Psoas muscle (tissue), 8 donors: ENCODE measurements around the gene SDS. TPM values are rescaled to one million over a fixed set of nuclear protein-coding genes. Genes with fewer than 3 reads are reported as not detected.

Experiments used
- ATAC-seq, 4 donors: fragments of 200-7000 bp; cut with Tn5 transposase; one replicate each; pipeline ENCODE4 v1.9.1; 2020; ENCODE audit warnings: moderate library complexity in 3 of 4, mild to moderate bottlenecking in 2 of 4
- DNase-seq, 2 donors: peaks; one replicate each; pipeline ENCODE4 v3.0.0-alpha.2; 2020
- H3K27ac ChIP-seq: fragments of 200-600 bp; one replicate; pipeline ENCODE4 v1.8.0; 2022
- H3K27me3 ChIP-seq, 3 donors: fragments of 200-600 bp in 1 of 3; one replicate each; pipeline versions ENCODE4 v1.6.1 to v1.8.0; 2013 to 2022; ENCODE audit warnings: low read length in 2 of 3, mild to moderate bottlenecking in 2 of 3, moderate library complexity in 1 of 3; ENCODE audit not compliant: insufficient read depth in 3 of 3
- H3K36me3 ChIP-seq, 2 donors: fragments of 200-600 bp in 1 of 2; one replicate each; pipeline versions ENCODE4 v1.6.1 to v1.8.0; 2013 to 2022; ENCODE audit warnings: low read depth in 1 of 2, mild to moderate bottlenecking in 1 of 2, moderate library complexity in 1 of 2; ENCODE audit not compliant: insufficient read depth in 1 of 2
- H3K4me1 ChIP-seq: fragments of 200-600 bp; one replicate; pipeline ENCODE4 v1.8.0; 2022
- H3K4me3 ChIP-seq: fragments of 200-600 bp; one replicate; pipeline ENCODE4 v1.8.0; 2022; ENCODE audit warnings: mild to moderate bottlenecking
- H3K9me3 ChIP-seq: fragments of 200-600 bp; one replicate; pipeline ENCODE4 v1.8.0; 2022
- WGBS, 3 donors: extraction: QIAGEN DNeasy Blood & Tissue Kit; methylation state at CpG; one replicate each; pipeline versions ENCODE4 v1.1.6 to v1.1.7; 2013; 5-methylcytosine and 5-hydroxymethylcytosine counted together
- intact Hi-C, 2 donors: fragments of 100-400 bp; cut with DNase I; formaldehyde crosslinking; loops; one replicate each; pipeline versions ENCODE4 v1.11.0 to v1.14.2; 2022
- polyA plus RNA-seq, 3 donors: library from polyadenylated mRNA; stranded (reverse); fragments of 200-250 nt; gene quantifications; one replicate each; pipeline ENCODE4 v1.2.3, GENCODE V29; 2013
- total RNA-seq, 4 donors: library from RNA; stranded (reverse); fragmentation: NEBNext Ultra II Directional in 2 of 4; extraction: Animal tissue kit (Norgen Biotek cat#: 25700) in 2 of 4; gene quantifications; one replicate each; pipeline versions ENCODE4 v1.2.1 to v1.2.4, GENCODE V29; 2021 to 2023
- TF ChIP-seq, protein P1 (sequence below): fragments of 200-600 bp; IDR thresholded peaks from one replicate; pipeline ENCODE4 v1.8.0; 2022; ENCODE audit warnings: antibody characterized with exemption
- donor health status: healthy with polysubstance abuse.
- donor health status: DM: no; HTN: no; CAD: no; lungs with moderate emphysema.
- donor health status: Bipolar disorder and iron deficiency.
- donor health status: healthy.
- donor health status: DM: yes; HTN: yes; CAD: no.
- donor health status: DM: no; HTN: no; CAD: no.
- donor health status: DM: no; HTN: no; CAD: no.
- donor health status: DM: yes; HTN: yes; CAD: no.

SDS gene
- total and polyA plus RNA-seq, 7 donors = 0.05 to 0.91 (median 0.38) TPM; not detected in 3

DNA sequence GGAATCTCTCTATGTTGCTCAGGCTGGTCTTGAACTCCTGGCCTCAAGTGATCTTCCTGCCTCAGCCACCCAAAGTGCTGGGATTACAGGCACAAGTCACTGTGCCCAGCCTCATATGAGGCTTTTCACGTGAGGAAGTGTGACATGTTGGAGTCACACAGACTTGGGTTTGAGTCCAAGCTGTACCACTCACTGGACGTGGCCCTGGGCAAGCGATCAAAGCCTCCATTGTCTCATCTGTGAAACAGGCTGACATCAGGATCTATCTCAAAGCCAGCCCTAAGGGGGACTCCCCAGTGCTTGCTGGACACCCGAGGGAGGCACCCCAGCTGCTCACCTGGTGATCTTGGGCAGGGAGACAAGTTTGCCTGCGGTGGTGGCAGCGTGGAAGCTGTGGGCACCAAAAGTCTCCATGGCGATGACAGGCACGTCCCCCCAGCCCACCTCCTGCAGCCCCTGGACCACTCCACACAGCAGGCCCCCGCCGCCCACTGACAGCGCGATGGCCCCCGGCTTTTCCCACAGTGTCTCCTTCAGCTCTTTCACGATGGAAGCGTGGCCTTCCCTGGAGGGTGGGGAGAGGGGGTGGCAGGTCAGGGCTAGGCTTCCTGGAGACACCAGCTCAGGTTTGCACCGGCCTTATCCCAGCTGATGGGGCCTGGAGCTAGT, 6.7 kb downstream of the SDS start:
- WGBS, 3 donors = 50 to 60% (median 60%) methylated on average over 16 of the region's 16 CpGs
- H3K4me3 ChIP-seq = no peak overlapping the region
- H3K27me3 ChIP-seq = peaks cover 0 to 16% (median 2%) of the 10 kb centered on the region in 3 donors
- no peak for DNase-seq
- H3K36me3 ChIP-seq = no peaks in the 10 kb centered on the region
- H3K27ac ChIP-seq = no peak overlapping the region
- intact Hi-C loops = loop anchor here in 1 of 2 donors (5.0 kb wide), 1 partner anchor 1185 kb away; no protein-coding TSS in a partner anchor
- H3K4me1 ChIP-seq = no peaks in the 10 kb centered on the region
- no peak for ATAC-seq
- H3K9me3 ChIP-seq = no peaks in the 10 kb centered on the region
- TF ChIP-seq, protein P1, sequence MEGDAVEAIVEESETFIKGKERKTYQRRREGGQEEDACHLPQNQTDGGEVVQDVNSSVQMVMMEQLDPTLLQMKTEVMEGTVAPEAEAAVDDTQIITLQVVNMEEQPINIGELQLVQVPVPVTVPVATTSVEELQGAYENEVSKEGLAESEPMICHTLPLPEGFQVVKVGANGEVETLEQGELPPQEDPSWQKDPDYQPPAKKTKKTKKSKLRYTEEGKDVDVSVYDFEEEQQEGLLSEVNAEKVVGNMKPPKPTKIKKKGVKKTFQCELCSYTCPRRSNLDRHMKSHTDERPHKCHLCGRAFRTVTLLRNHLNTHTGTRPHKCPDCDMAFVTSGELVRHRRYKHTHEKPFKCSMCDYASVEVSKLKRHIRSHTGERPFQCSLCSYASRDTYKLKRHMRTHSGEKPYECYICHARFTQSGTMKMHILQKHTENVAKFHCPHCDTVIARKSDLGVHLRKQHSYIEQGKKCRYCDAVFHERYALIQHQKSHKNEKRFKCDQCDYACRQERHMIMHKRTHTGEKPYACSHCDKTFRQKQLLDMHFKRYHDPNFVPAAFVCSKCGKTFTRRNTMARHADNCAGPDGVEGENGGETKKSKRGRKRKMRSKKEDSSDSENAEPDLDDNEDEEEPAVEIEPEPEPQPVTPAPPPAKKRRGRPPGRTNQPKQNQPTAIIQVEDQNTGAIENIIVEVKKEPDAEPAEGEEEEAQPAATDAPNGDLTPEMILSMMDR = no peak

DNA sequence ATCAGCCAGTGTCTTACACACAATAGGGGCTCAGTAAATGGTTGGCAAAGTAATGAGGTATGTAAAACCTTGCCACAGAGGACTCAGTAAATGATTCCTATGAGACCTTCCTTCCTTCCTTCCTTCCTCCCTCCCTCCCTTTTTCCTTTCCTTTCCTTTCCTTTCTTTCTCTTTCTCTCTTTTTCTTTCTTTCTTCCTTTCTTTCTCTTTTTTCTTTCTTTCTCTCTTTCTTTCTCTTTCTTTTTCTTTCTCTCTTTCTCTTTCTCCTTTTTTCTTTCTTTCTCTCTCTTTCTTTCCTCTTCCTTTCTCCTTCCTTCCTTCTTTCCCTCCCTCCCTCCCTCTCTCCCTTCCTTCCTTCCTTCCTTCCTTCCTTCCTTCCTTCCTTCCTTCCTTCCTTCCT, 7.5 kb downstream of the SDS start:
- H3K9me3 ChIP-seq = no peaks in the 10 kb centered on the region
- intact Hi-C loops = loop anchor here in 1 of 2 donors (5.0 kb wide), 1 partner anchor 1184 kb away; no protein-coding TSS in a partner anchor
- TF ChIP-seq, protein P1 = no peak
- H3K4me3 ChIP-seq = no peak overlapping the region
- peaks cover 0 to 13% (median 2%) of the 10 kb centered on the region in 3 donors for H3K27me3 ChIP-seq
- peaks cover 0 to 2% of the 10 kb centered on the region in 2 donors for H3K36me3 ChIP-seq
- ATAC-seq (no peak), DNase-seq (no peak)
- no peaks in the 10 kb centered on the region for H3K4me1 ChIP-seq
- H3K27ac ChIP-seq = no peak overlapping the region

DNA sequence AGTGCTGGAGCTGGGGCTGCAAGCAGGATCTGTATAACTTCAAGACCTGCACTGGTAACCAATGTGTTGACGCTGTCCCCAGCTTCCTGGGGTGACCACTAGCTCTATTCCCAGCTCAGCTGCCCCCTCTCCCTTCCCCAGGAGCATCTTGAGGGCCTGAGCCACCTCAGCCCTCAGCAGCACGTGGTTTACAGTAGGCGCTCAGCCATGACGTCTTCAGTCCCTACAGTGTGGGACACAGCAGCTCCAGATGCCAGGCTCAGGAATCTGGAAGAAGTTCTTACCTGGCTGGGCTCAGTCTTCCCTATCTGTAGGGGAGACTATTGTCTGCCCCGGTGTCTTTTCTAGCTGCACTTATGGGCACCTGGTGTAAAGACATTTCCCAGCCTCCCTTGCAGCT, 8.6 kb downstream of the SDS start:
- H3K36me3 ChIP-seq = peaks cover 3 to 13% of the 10 kb centered on the region in 2 donors
- ATAC-seq = no peak
- peaks cover 0 to 10% (median 2%) of the 10 kb centered on the region in 3 donors for H3K27me3 ChIP-seq
- no peaks in the 10 kb centered on the region for H3K9me3 ChIP-seq
- DNase-seq = no peak
- 81 to 87% (median 82%) methylated on average over 5 of the region's 5 CpGs for WGBS, 3 donors
- H3K27ac ChIP-seq = no peak overlapping the region
- no peak overlapping the region for H3K4me3 ChIP-seq
- TF ChIP-seq, protein P1 = no peak
- intact Hi-C loops = loop anchor here in 1 of 2 donors (5.0 kb wide), 1 partner anchor 1183 kb away; no protein-coding TSS in a partner anchor
- no peaks in the 10 kb centered on the region for H3K4me1 ChIP-seq

DNA sequence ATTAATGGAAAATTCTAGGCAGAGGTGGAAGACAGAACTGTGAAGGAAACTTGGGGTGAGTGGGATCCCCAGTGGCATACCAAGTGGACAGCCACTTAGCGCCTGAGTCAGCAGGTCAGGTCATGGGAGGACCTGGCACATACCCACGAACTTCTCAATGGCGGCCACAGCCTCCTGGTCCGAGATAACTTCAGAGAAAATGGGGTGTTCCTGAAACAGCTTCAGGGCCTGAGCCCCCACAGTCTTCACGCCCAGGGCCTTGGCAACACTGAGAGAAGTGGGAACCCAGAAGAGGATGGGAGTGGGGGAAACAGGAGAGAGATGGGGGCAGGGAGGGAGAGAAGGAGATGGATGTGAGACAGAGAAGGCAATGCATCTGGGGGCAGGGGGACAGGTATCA, 9.9 kb downstream of the SDS start:
- H3K36me3 ChIP-seq = peaks cover 3 to 22% of the 10 kb centered on the region in 2 donors
- no peaks in the 10 kb centered on the region for H3K4me1 ChIP-seq
- TF ChIP-seq, protein P1 = no peak
- DNase-seq (no peak), ATAC-seq (no peak)
- H3K27me3 ChIP-seq = peaks cover 0 to 2% (median 0%) of the 10 kb centered on the region in 3 donors
- H3K4me3 ChIP-seq = no peak overlapping the region
- WGBS, 3 donors = 81 to 86% (median 86%) methylated on average over 5 of the region's 5 CpGs
- intact Hi-C loops = no loop called here
- no peak overlapping the region for H3K27ac ChIP-seq
- no peaks in the 10 kb centered on the region for H3K9me3 ChIP-seq
